GM12801 (cell line): ENCODE results near the gene SUN5.

Experiments
- TF ChIP-seq, protein P1 (sequence below): IDR thresholded peaks from one replicate; pipeline ENCODE4 v1.5.1; 2011; ENCODE audit warnings: control low read depth; ENCODE audit not compliant: insufficient read length; ENCODE audit errors: extremely low read depth

The SUN5 gene

GRCh38 chr20:33002087-33002808 lies 2.0 kb downstream of the SUN5 start:
- TF ChIP-seq, protein P1, sequence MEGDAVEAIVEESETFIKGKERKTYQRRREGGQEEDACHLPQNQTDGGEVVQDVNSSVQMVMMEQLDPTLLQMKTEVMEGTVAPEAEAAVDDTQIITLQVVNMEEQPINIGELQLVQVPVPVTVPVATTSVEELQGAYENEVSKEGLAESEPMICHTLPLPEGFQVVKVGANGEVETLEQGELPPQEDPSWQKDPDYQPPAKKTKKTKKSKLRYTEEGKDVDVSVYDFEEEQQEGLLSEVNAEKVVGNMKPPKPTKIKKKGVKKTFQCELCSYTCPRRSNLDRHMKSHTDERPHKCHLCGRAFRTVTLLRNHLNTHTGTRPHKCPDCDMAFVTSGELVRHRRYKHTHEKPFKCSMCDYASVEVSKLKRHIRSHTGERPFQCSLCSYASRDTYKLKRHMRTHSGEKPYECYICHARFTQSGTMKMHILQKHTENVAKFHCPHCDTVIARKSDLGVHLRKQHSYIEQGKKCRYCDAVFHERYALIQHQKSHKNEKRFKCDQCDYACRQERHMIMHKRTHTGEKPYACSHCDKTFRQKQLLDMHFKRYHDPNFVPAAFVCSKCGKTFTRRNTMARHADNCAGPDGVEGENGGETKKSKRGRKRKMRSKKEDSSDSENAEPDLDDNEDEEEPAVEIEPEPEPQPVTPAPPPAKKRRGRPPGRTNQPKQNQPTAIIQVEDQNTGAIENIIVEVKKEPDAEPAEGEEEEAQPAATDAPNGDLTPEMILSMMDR: no peak

GRCh38 chr20:33000802-33001466 lies 3.3 kb downstream of the SUN5 start:
- TF ChIP-seq, protein P1: no peak

DNA sequence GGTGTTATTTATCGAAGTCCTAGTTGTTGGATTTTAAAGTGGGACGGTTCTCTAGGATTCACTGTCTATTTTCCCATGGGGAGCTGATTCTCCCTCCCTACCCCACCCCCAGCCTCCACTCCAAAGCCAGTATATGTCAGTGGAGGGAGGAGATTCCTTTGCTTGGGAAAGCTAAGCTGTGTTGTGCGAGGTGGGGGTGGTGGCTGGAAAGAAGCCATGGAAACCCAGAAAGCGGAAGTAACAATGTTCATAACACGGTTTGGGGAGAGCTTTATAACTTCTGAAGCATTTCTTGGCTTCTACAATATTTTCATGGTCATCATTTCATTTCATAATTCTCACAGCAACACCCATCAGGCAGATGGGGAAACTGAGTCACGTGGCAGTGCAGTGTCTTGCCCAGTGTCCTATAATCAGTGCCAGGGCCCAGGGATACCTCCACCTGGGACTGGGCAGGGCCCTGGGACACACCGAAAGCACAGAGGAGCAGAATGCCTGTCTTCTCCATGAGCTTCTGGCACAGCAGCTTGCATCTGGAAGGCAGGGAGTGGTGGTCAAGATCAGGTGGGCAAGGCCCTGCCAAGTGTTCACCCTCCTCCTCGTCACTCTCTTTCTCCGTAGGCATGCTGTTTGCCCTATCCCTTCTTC lies 4.5 kb downstream of the SUN5 start:
- TF ChIP-seq, protein P1: no peak

GRCh38 chr20:32997431-32997830 lies 6.8 kb downstream of the SUN5 start:
- TF ChIP-seq, protein P1: no peak

GRCh38 chr20:32995802-32996201 lies 8.4 kb downstream of the SUN5 start:
- TF ChIP-seq, protein P1: no peak

DNA sequence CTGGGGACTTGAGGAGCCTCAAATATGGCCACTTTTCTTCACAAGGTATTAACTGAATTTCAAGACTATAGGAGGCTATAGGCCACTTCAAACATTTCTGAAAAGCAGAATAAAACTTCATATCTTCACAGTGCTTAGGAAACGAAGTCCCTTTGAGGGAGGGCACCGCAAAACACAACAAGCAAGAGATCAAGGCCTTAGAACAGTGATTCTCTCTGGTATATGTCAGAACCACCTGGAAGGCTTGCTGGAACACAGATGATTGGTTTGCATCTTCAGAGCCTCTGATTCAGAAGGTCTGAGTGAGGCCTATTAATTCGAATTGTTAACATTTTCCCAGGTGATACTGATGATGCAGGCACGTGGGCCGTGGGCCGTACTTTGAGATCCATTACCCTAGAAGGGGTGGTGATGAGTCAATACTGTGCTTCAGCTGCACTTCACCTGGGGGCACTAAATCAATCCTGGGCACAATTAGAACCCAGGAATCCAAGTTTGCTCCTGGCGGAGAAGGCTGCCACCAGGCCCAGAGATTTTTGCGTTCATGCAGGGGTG lies 10.7 kb downstream of the SUN5 start:
- TF ChIP-seq, protein P1: no peak
